Activated CD8-positive, alpha-beta memory T cell treated with anti-CD3 and anti-CD28 coated beads for 1 hour (primary cell): ENCODE measurements around the gene SPAAR.
A peak's percentile ranks its signal among the peaks of the same experiment; 100 is the strongest.
"Not testable (repeated sequence)": the region's sequence is repeated elsewhere in the genome, so short reads cannot be mapped to it uniquely, and the experiment has no call there.

Source experiments
- DNase-seq, 2 donors: peaks; one replicate each; pipeline ENCODE4 v3.0.0-alpha.2; 2020; ENCODE audit warnings: low read depth in 1 of 2; ENCODE audit errors: extremely low read depth in 1 of 2

Gene SPAAR, protein sequence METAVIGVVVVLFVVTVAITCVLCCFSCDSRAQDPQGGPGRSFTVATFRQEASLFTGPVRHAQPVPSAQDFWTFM

GRCh38 chr9:35909274-35909673, at the start of gene SPAAR:
Gene SPAAR, plus strand, starts transcription at chr9:35909490. Its CDS starts 974 bp downstream, at chr9:35910464.
- DNase-seq, result no peak

GRCh38 chr9:35859990-35860339, 49.3 kb upstream of the SPAAR start:
- no peak for DNase-seq

GRCh38 chr9:35861161-35861897, 48.0 kb upstream of the SPAAR start:
- DNase-seq, result no peak

DNA sequence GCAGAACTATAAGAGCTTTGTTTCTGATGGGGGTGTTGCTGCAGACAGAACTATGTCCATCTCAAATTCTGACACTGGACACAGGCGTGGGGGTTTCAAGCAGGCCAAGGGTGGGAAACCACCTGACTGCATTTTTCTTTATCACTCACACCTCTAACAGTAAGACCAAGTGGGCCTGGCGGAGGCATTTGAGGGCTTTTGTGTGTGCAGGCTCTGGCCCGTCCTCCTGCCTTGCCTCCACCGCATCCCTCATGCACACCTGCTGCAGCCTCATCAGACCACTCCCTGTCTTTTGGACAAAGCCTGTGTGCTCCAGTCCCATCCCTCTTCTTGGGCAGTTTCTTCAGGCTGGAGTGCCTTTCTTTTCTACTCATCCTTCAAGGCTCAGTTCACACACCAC, 47.0 kb upstream of the SPAAR start:
- DNase-seq, result no peak

DNA sequence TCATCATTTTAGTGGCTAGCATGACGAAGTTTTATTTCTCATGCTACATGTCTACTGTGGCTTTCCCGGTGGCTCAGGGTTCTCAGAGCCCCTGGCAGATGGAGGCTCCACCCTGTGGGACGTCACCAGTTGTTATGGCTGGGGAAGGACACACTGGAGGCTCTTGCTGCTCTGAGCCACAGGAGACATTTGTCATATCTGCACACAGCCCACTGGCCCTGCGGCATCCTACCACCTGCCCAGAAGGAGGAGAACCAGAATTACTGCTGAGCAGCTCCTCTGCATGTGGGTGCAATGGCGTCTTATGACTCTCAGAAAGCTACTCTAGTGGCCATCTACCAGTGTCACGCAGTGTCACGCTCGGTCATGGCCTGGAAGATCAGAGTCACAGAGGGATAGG, 45.7 kb upstream of the SPAAR start:
- DNase-seq, result no peak

- no peak for DNase-seq
Measured at GRCh38 chr9:35864695-35865255, 44.5 kb upstream of the SPAAR start.

- no peak for DNase-seq
Measured at GRCh38 chr9:35867538-35867937, 41.8 kb upstream of the SPAAR start.

- DNase-seq, result no peak
Measured at GRCh38 chr9:35868933-35869332, 40.4 kb upstream of the SPAAR start.

- DNase-seq, result no peak
Measured at GRCh38 chr9:35869621-35870216, 39.6 kb upstream of the SPAAR start.

GRCh38 chr9:35870351-35870923, 38.9 kb upstream of the SPAAR start, which contains the start of gene OR13J1:
Gene OR13J1, minus strand, starts transcription at chr9:35870401. Its CDS starts 0 bp downstream, at chr9:35870401.
- no peak for DNase-seq

GRCh38 chr9:35871545-35871944, 37.7 kb upstream of the SPAAR start:
- DNase-seq, result no peak

- DNase-seq, result no peak
Measured at GRCh38 chr9:35872505-35872904, 36.8 kb upstream of the SPAAR start.

DNA sequence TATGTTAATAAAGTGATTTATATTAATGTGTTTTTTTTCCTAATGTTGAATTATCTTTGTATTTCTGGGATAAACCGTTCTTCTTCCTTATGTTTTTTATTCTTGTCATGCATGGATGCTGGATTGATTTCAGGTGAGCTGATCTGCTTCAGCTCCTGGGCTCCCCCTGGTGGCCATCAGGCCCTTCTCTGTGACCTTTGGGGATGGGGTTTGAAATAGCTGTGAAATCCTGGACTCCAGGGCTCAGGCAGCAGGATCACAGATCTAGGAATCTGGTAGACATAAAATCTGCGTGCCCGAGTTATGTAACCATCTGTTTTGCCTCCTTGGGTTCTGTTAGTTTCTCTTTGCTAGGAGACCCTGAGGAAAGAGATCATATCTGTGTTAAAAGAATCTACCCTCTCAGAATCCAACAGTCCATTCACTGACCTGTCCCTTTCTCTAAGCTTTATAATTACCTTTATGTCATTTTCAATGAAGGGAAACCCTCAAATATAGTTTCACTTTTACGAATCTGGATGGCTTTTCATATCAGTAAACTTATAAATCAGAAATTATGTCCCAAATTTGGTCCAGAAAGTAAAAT, 26.9 kb upstream of the SPAAR start:
- peak; percentile 45 to 79 for DNase-seq

DNA sequence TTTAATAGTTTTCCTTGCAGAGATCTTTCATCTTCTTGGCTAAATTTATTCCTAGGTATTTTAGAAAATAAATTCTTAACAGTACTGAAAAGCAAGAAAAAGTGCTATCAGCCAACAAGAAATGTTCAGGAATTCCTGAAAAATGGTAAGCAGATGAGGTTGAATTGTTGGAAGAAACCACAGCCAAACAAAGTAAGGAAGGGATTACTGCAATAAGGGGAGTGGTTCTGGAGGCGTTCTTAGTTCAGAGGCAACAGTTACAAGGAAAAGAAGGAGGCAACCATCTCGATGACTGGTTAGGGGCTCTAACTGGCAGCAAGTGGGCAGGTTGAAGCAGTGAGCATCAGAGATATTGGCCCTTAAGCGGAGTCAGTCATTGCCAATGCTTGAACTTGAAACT, 26.3 kb upstream of the SPAAR start:
- DNase-seq, result no peak

GRCh38 chr9:35884908-35885307, 24.4 kb upstream of the SPAAR start:
- not testable (repeated sequence) for DNase-seq

DNA sequence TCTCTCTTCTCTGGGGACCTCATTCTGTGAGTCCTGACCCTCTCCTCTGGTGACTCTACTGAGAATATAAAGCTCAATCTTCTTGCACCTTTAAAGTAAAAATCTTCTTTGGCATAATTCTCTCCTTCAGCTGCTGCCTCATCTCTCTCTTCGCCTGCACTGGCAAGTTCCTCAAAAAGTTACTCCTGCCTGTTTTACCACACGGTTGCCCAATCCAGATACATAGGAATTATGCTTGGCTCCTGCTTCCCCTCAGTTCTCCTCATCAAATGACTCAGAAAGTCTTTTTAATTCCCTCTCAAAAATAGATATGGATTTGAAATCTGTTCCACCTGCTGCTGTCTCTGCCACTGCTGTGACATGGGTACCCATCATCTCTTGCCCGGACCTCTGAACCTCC, 17.6 kb upstream of the SPAAR start:
- no peak for DNase-seq

DNA sequence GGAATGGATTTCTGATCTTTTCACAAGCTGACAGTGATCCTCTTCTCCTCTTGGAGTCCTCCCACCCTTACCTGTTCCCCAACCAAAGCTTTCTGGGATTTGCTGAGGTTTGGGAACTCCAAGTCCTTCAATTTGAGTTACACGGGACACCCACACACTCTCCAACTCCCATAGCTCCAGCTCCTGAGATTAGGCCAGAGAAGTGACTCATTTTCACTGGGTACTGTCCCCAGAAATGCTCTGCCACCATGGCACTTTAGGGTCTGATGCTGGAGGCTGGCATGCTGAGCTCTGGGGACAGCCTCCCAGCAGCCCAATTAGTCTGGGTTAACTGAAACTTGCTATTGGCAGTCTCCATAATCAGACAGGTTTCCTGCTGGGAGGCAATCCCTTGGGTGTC, 17.2 kb upstream of the SPAAR start:
- no peak for DNase-seq

DNA sequence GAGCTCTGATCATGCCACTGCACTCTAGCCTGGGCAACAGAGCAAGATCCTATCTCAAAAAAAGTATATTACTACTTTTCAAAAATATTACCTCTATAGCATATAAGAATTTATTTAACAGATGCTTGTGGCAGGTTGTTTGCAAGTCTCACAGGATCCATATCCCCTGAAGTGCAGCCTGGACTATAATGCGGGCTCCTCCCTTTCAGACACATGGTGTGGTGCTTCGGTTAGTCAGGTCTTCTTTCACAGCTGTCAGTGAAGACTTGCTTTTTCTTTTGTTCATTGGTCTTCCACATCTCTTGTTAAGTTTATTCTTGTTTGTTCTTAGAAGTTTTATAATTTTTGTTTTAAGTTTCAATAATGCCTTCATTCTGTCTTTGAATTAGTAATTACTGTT, 12.7 kb upstream of the SPAAR start:
- no peak for DNase-seq

DNA sequence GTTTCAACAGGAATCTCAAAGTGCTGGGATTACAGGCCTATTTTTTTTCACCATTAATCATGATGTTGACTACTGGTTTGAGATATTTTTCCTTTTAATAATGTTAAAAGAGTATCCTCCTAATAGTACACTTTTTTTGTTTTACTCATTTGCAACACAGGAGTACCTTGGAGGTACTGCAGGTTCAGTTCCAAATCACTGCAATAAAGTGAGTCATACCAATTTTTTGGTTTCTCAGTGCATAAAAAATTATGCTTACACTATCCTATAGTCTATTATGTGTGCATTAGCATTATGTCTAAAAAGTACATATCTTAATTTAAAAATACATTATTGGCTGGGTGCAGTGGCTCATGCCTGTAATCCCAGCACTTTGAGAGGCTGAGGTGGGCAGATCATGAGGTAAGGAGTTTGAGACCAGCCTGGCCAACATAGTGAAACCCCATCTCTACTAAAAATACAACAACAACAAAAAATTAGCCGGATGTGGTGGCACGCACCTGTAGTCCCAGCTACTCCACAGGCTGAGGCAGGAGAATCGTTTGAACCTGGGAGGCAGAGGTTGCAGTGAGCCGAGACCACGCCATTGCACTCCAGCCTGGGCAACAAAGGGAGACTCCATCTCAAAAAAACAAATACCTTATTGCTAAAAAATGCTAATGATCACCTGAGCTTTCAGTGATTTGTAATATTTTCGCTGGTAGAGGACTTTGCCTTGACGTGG, 11.8 kb upstream of the SPAAR start:
- DNase-seq, result not testable (repeated sequence)

DNA sequence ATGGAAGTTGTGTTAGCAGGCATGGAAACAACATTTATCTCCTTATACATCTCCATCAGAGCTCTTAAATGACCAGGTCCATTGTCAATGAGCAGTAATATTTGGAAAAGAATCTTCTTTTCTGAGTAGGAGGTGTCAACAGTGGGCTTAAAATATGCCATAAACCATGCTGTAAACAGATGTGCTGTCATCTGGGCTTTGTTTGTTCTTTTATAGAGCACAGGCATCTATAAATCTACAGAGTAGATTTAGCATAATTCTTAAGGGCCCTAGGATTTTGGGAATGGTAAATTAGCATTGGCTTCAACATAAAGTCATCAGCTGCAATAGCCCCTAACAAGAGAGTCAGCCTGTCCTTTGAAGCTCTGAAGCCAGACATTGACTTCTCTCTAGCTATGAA, 11.0 kb upstream of the SPAAR start:
- DNase-seq, result no peak

GRCh38 chr9:35899021-35899420, 10.3 kb upstream of the SPAAR start:
- DNase-seq, result no peak
